ENCODE results near the gene FBXL15. TPM values are rescaled to one million over a fixed set of nuclear protein-coding genes. Genes with fewer than 3 reads are reported as not detected.
A peak's percentile ranks its signal among the peaks of the same experiment; 100 is the strongest.

FBXL15 gene
- total and polyA plus RNA-seq, 9 of the 15 experiments (the other 6 are each of a cell fraction or from before 2014, with no cell fraction given) = 0.08 to 25.9 (median 3.5) TPM

DNA sequence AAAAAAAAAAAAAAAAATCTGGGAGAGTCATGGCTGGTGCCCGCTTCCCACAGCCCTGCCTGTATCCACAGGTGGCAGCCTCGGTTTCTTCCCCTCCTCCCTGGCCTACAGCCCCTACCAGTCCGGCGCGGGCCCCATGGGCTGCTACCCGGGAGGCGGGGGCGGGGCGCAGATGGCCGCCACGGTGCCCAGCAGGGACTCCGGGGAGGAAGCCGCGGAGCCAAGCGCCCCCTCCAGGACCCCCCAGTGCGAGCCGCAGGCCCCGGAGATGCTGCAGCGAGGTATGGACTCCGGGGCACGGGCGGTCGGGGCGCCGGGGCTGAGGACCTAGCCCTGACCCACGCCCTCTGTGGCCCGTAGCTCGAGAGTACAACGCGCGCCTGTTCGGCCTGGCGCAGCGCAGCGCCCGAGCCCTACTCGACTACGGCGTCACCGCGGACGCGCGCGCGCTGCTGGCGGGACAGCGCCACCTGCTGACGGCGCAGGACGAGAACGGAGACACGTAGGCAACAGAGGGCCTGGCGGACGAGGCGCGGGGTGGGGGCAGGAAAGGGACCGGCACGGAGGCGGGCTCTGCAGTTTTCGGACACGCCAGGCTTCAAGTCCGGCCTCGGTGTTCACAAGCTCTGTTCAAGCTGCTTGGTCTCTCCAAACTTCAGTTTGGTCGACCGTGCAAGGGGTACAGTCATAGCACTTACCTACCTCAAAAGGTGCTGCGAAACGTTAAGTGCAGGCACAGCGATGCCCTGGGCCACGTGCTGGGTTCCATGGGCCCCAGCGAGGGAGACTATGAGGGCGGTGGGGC lies 21.2 kb upstream of the FBXL15 start (continued):
- TF ChIP-seq NONO (IDR thresholded peaks at IDR 0.05; ENCODE audit: low read depth in 2 of 2, low read length in 1 of 2) = 0 out of 4 replicates have a peak, but pooled peaks of 1 of the 2 experiments have one; percentile 31
- TF ChIP-seq PHF8 (IDR thresholded peaks at IDR 0.05; ENCODE audit: borderline replicate concordance, low read length) = peak; percentile 53; the same call in 1 of the 2 replicates
- TF ChIP-seq ZNF311 (CRISPR knock-in tag; IDR thresholded peaks at IDR 0.05) = no peak
- 0 out of 2 replicates have a peak, but pooled peaks have one; percentile 44 for TF ChIP-seq NR1H2 (CRISPR knock-in tag; IDR thresholded peaks at IDR 0.05)
- TF ChIP-seq, protein P1, sequence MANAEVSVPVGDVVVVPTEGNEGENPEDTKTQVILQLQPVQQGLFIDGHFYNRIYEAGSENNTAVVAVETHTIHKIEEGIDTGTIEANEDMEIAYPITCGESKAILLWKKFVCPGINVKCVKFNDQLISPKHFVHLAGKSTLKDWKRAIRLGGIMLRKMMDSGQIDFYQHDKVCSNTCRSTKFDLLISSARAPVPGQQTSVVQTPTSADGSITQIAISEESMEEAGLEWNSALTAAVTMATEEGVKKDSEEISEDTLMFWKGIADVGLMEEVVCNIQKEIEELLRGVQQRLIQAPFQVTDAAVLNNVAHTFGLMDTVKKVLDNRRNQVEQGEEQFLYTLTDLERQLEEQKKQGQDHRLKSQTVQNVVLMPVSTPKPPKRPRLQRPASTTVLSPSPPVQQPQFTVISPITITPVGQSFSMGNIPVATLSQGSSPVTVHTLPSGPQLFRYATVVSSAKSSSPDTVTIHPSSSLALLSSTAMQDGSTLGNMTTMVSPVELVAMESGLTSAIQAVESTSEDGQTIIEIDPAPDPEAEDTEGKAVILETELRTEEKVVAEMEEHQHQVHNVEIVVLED (CRISPR knock-in tag; IDR thresholded peaks at IDR 0.05) = peak; percentile 91
- TF ChIP-seq, protein P2, sequence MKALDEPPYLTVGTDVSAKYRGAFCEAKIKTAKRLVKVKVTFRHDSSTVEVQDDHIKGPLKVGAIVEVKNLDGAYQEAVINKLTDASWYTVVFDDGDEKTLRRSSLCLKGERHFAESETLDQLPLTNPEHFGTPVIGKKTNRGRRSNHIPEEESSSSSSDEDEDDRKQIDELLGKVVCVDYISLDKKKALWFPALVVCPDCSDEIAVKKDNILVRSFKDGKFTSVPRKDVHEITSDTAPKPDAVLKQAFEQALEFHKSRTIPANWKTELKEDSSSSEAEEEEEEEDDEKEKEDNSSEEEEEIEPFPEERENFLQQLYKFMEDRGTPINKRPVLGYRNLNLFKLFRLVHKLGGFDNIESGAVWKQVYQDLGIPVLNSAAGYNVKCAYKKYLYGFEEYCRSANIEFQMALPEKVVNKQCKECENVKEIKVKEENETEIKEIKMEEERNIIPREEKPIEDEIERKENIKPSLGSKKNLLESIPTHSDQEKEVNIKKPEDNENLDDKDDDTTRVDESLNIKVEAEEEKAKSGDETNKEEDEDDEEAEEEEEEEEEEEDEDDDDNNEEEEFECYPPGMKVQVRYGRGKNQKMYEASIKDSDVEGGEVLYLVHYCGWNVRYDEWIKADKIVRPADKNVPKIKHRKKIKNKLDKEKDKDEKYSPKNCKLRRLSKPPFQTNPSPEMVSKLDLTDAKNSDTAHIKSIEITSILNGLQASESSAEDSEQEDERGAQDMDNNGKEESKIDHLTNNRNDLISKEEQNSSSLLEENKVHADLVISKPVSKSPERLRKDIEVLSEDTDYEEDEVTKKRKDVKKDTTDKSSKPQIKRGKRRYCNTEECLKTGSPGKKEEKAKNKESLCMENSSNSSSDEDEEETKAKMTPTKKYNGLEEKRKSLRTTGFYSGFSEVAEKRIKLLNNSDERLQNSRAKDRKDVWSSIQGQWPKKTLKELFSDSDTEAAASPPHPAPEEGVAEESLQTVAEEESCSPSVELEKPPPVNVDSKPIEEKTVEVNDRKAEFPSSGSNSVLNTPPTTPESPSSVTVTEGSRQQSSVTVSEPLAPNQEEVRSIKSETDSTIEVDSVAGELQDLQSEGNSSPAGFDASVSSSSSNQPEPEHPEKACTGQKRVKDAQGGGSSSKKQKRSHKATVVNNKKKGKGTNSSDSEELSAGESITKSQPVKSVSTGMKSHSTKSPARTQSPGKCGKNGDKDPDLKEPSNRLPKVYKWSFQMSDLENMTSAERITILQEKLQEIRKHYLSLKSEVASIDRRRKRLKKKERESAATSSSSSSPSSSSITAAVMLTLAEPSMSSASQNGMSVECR (CRISPR knock-in tag; IDR thresholded peaks at IDR 0.05) = peak; percentile 90
- peak; percentile 77 for TF ChIP-seq RBFOX2 (IDR thresholded peaks at IDR 0.05; ENCODE audit: low read depth, low read length)
- peak; percentile 81 for TF ChIP-seq ATF1 (CRISPR knock-in tag; IDR thresholded peaks at IDR 0.05)
- TF ChIP-seq ATF1 (tag; IDR thresholded peaks at IDR 0.05) = peak; percentile 94
- TF ChIP-seq PCBP1 (IDR thresholded peaks at IDR 0.05; ENCODE audit: low read depth, low read length, poor library complexity, severe bottlenecking) = no peak
- no peak for TF ChIP-seq FOXM1 (IDR thresholded peaks at IDR 0.05; ENCODE audit: low read depth)
- peak; percentile 69; the same call in 1 of the 2 replicates for TF ChIP-seq FOXM1 (CRISPR knock-in tag; IDR thresholded peaks at IDR 0.05; ENCODE audit: low read depth)
- TF ChIP-seq STAG1 (CRISPR knock-in tag; IDR thresholded peaks at IDR 0.05; ENCODE audit: borderline replicate concordance) = peak; percentile 44; the same call in 1 of the 2 replicates
- TF ChIP-seq, protein P3, sequence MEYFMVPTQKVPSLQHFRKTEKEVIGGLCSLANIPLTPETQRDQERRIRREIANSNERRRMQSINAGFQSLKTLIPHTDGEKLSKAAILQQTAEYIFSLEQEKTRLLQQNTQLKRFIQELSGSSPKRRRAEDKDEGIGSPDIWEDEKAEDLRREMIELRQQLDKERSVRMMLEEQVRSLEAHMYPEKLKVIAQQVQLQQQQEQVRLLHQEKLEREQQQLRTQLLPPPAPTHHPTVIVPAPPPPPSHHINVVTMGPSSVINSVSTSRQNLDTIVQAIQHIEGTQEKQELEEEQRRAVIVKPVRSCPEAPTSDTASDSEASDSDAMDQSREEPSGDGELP (CRISPR knock-in tag; IDR thresholded peaks at IDR 0.05; ENCODE audit: borderline replicate concordance) = peak; percentile 91
- TF ChIP-seq ETV6 (IDR thresholded peaks at IDR 0.05; ENCODE audit: borderline replicate concordance in 1 of 2, low read depth in 2 of 2, low read length in 1 of 2) = peak; percentile 24 to 82; a peak in 2 of 4 replicates
- TF ChIP-seq ETV6 (CRISPR knock-in tag; IDR thresholded peaks at IDR 0.05; ENCODE audit: borderline replicate concordance) = no peak
- TF ChIP-seq NR2C2 (CRISPR knock-in tag; IDR thresholded peaks at IDR 0.05) = no peak
- TF ChIP-seq NR2C2 (tag; IDR thresholded peaks at IDR 0.05) = no peak
- peak; percentile 91 for TF ChIP-seq CXXC5 (CRISPR knock-in tag; IDR thresholded peaks at IDR 0.05)
- TF ChIP-seq CREM (IDR thresholded peaks at IDR 0.05; ENCODE audit: low read depth) = peak; percentile 97
- TF ChIP-seq CCNT2 (IDR thresholded peaks at IDR 0.05; ENCODE audit: borderline replicate concordance, extremely low read depth, insufficient read length, low read depth, low read length) = peak; percentile 73
